Activated T-cell treated with anti-CD3 and anti-CD28 coated beads, Interleukin-2, amount 50 U/mL, for 48 hours (primary cell): ENCODE data around the gene RAN.
A peak's percentile ranks its signal among the peaks of the same experiment; 100 is the strongest.
"Not testable (repeated sequence)": the region's sequence is repeated elsewhere in the genome, so short reads cannot be mapped to it uniquely, and the experiment has no call there.

Source experiments
- DNase-seq, 2 experiments: peaks; one replicate each; pipeline ENCODE4 v3.0.0-alpha.2; 2020

RAN gene

DNA sequence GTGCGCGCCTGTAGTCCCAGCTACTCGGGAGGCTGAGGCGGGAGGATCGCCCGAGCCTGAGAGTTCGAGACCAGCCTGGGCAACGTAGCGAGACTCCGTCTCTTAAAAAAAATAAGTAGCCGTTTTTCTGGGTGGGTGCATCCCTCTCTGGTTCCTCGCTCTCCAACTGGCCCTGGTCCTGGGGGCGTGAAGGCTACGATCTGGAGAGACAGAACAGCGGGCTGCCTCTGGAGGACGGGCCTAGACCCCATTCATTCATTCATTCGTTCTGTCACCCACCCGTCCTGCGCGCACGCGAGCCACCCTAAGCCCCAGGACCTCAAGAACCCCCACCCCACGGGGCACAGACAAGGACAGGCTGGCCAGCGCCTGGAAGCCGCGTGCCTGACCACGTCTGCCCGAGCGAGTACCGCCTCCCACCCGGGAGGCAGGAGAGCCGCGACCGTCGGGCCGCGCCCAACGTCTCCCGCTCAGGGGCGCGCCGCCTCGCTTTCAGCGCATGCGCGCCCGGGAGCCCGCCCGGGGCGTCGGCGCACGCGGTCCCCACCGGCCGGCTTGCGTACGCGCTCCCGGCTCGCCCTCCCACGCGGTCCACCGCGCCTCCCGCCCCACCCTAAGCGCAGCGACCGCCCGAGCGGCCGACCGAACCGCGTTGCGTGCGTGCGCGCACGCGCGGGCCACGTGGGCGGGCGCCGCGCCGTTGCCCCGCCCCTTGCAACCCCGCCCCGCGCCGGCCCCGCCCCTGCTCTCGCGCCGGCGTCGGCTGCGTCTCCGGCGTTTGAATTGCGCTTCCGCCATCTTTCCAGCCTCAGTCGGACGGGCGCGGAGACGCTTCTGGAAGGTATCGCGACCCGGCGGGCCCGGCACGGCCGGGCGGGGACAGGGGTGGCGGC, at the start of gene RAN:
Gene RAN, plus strand, starts transcription at position 781 of the 893 bp plus-strand sequence. CDS start 528 bp downstream, outside the sequence.
- peak; percentile 91 to 96 for DNase-seq

DNA sequence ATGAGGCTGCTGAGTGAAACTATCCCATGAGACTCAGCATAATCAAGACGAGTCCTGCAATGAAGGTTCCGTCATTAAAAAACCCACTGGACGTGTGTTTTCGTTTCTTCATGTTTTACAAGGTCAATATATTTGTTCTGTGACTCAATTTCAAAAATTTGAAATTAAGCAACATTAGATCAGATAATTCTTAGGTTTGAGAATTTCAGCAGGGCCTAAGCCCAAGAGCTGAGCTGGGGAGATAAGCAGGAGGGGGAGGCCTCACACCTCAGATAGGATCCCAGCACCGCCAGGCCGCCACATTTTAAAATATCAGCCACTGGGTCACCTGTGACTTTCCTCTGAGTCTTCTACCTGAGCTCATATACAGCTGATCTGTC, 46.1 kb upstream of the RAN start:
- no peak for DNase-seq

DNA sequence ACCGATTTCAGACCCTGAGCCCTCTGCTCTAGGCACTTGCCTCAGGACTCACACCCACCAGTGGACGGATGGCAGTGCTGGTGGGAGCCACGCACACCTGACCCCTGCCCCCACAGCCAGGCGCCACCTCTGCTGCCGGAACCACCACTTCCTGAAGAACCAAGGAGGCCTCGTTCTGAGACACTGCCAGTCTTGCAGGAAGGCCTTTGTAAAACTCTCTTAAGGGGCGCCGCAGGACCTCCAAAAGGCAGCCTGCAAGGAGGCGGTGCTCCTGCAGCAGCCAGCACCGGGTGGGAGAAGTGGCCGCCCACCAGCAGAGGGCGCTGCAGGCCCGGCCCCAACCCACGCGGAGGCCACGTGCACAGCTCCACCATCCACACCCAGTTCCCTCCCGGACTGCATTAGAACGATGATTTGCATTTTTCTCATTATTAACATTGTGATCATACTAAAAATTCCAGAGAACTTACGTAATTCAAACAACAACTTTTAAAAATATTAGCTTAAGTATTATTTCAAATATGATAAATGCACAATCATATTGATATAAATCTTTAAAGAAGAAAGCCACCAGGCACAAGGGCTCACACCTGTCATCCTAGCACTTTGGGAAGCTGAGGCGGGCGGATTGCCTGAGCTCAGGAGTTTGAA, 45.6 kb upstream of the RAN start:
- peak; percentile 81 to 87 for DNase-seq

DNA sequence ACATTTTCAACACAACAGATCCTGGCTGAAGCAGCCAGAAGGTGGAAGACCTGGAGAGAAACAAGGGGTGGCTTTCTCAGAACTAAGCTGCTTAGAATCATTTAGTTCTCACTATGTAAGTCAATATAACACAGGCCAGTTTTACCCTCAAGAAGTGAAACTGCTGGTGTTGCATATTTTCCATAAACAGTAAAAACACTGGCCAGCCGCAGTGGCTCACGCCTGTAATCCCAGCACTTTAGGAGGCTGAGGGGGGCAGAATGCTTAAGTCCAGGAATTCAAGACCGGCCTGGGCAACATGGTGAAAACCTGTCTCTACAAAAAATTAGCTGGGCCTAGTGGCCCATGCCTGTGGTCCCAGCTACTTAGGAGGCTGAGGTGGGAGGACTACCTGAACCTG, 44.4 kb upstream of the RAN start:
- DNase-seq: no peak

DNA sequence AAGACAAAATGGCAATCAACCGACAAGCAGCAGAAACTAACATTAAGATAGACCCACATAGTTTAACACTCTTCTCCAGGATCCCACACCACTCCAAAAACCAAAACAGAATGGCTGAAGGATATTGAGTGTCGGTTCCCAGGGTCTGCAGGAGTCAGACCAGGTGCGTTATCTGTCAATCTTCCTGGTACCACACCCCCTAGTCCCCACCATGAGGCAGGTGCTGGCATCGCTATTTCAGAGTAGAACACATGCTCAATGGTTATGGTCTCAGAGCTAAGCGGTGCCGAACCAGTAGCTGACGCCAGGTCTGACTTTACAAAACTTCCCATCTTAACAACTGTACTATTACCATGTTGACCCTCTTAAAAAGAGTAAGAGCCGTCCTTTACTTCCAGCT, 43.0 kb upstream of the RAN start:
- DNase-seq: no peak

DNA sequence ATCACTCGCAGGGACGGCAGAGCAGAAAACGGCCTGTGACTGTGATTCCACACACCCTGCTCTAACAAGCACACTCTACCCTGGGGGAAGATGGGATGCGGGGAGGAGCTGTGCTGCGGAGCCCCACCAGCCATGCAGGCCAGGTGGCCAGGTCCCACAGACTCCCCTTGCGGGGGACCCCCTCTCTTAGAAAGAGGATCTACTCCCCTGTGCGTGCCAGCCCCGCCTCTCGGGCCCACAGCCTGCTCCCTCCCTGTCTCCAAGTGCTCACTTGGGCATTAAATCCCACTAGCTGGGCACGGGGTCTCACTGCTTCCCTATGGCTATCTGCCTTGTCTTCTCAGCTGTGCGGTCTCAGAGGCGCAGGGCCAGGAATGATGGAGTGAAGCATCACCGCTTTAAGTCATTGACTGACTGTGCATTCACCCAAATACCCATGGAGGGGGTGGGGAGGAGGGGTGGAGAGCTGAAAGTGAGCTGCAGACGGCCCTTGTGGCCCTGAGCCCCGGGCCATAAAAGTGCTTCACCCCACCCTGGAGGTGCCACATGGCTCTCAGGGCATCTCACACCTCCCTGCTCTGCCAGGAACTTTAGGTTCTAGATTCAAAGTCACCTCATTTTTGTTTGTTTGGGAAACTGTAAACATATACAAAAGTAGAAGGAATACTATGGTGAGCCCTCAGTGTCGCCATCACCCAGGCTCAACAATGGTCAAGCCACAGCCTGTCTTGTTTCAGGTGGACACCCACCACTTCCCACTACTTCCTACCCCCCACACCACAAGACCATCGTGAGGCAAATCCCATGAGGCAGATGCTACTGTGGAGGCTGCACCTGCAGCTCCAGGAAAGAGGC, 42.2 kb upstream of the RAN start:
- DNase-seq: no peak

DNA sequence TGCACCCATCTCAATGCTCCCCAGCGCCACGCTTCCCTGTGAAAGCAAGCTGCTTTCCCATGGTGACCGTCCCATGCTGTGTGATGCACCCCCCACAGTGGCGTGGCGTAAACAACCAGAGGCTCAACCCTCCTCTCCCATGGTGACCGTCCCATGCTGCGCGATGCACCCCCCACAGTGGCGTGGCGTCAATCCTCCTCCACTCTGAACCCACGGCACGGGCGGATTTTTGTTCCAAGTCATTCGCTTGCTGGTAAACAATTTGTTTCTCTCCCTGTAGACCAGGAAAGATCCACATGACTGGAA, 41.7 kb upstream of the RAN start:
- DNase-seq: no peak

DNA sequence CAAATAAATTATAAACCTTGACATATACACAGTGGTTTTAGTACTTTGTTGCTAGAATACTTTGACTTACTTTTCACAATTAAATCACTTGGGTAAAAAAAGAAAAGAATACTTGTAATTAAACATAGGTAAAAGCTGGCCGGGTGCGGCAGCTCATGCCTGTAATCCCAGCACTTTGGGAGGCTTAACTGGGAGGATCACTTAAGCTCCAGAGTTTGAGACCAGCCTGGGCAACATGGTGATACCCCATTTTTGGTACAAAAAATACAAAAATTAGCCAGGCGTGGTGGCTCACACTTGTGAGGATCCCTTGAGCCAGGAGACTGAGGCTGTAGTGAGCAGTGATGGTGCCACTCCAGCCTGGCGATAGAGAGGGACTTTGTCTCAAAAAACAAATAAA, 40.6 kb upstream of the RAN start:
- no peak for DNase-seq

DNA sequence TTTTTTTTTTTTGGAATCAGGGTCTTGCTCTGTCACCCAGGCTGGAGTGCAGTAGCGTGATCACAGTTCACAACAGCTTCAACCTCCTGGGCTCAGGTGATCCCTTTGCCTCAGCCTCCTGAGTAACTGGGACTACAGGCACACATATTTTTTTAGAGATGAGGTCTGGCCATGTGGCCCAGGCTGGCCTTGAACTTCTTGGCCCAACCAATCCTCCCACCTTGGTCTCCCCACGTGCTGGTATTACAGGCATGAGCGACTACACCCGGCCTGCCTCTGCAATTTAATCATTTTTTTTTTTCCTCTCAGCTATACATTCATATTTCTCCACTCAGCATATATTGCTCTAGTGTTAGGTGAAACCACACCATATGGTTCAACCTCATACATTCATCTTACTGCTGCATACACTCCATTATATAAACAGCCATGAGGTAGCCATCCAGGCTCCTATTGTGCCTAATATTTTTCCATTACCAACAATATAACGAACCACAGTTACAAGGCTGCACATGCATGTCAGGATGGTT, 39.9 kb upstream of the RAN start:
- DNase-seq: no peak

DNA sequence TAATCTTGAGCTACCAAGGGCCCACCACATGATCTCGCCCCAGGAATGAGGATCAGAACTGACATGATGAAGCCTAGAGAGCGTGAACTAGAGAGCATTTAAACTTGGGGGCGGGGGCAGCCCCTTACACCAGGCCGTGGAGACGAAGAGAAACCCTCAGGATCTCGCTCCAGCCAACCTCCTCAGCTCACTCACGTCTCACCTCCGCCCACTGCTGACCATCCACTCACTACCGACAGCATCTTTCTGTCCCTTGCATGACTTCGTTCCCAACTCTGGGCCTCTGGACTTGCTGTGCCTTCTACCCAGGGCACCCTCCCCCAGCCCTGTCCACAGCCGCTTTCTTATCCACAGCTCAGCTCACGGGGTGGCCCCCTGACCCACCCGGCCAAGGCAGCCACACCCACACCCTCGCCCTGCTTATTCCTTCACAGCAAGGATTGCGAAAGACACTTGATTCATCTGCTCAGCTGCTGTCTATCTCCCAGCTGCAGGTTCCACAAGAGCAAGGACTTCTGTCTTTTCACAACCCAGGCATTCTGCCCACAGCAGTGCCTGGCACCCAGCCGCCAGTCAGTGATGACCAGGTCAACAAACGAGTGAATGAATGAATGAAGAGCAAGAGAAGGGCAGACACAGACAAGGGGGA, 39.2 kb upstream of the RAN start:
- no peak for DNase-seq

DNA sequence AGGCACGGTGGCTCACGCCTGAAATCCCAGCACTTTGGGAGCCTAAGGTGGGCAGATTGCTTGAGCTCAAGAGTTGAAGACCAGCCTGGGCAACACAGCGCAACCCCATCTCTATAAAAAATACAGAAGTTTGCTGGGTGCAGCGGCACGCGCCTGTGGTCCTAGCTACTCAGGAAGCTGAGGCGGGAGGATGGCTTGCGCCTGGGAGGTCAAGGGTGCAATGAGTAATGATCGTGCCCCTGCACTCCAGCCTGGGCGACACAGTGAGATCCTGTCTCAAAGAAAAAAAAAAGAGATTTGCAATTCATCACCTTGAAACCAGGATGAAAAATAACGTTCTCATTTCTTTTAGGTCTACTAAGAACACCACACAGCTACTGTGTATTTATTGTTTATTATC, 36.9 kb upstream of the RAN start:
- DNase-seq: no peak

DNA sequence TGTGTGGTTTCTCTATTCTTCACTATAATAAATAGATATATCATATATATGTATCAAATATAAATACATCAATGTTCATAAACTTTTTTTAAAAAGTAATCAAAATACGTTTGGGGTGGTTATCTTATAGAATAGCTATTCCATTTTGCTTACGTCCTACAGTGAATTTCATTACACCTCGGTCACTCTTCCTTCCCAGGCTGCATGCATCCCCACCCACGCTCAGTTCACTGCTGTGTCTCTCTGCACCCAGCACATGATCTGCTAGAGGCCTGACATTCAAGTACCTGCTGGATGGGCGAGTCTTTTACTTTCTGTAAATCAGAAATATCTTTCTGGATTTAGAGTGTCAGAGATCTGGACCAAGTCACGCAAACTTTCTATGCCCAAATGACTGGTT, 36.4 kb upstream of the RAN start:
- DNase-seq: no peak

DNA sequence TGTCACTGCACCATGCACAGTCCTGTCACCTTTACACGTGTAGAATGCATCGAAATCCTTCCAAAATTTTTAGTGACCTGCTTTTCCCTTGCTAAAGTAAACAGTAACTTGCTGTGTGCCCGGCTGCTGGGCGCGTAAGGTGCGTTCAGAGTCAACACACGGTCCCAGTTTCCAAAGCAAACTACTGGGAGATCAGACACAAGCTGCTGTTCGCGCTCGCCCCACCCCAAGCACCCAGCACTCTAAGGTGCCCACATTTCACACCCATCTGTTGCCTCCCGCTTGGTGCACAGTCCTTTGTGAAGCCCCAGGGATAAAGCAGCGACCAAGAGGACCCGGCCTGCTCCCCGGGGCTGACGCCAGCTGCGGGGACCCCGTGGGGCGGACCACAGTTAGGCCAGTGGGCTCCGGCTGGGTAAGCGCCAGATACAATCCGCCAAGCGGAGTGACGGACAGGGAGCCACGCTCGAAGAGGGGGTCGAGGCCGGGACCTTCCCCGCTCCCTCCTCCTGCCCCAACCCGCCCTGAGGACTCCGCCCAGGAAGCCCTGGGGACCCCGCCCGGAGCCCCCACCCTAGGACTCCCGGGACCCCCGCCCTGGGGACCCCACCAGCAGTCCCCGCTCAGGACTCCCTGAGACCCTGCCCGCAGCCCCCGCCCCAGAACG, 33.4 kb upstream of the RAN start:
- DNase-seq: peak; percentile 56 to 59

DNA sequence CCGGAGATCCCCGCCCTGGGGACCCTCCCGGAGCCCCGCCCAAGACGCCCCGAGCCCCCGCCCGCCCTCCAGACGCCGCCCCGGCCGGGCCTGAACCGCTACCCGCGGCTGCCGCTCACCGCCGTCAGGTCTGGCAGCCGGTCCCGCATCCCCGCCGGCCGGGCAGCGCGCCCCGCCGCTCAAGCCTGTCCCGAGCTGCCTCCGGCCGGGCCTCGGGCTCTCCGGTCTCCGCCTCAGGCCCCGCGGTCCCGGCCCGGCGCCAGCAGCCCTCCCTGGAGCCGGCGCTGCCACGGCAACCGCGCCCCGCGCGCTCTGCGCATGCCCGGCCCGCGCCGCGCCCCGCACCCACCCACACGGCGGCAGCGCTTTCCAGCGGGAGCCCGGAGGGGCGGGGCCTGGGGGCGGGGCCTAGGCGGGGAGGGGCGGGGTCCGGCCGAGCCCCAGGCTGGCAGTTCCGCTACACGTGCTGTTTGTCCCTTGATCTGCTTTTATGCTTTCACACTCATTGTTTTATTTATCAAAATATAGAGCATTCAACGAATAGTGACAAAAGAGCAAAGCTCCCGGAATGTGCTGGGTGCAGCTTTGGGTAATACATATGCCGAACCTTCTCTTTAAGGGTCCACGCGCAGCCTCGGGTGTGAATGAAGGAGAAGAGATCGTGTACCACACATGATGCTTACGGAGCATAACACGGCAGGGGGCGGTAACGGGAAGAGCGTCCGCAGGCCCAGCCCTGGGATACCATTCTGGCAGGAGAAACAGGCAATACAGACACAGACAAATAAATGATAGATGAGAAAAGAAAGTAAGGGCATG, 32.7 kb upstream of the RAN start, which contains the start of gene STX2:
Gene STX2, minus strand, starts transcription at position 300 of the 819 bp plus-strand sequence. Its CDS starts 151 bp downstream, at position 149.
- DNase-seq: peak; percentile 87 to 93

DNA sequence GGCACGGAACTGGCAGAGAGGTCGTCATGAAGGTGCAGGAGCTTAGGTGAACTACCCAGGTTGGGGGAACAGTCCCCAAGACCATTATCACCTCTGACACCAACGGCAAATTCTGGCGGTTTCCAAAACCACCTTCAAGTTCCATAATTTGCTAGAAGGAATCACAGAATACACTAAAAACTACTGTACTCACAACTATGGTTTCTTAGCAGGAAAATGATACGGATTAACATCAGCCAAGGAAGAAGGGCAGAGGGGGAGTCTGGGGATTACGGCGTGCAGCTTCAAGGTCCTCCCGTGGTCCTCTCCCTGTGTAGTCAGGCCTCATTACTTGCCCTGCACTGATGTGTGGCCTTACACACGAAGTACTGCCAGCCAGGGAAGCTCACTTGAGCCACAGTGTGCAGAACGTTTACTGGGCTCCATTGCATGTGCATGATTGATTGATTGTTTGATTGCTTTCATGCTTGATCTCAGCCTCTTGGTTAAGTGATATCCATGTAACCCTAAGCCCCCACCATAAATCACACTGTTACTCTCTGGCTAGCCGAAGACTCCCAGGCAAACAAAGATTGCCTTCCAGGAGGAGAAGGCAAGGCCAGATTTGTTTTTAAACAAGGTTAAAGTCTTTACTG, 32.0 kb upstream of the RAN start:
- DNase-seq: no peak

DNA sequence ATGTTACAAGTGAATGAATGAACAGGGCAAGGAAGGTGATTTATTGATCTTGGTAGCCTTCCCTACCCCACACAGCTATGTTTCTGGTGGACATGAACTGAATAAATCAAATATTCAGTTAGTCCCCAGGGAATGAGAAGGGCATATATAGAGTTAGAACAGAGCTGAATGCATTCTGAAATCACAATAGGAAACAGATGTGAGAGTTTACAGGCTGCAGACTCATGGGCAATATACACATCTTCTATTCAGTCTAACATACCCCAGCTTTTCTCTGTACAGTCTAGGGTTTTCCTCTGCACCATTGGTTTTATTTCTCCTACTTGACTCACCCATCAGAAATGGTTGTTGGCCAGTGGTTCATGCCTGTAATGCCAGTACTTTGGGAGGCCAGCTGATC, 25.5 kb upstream of the RAN start:
- DNase-seq: no peak

DNA sequence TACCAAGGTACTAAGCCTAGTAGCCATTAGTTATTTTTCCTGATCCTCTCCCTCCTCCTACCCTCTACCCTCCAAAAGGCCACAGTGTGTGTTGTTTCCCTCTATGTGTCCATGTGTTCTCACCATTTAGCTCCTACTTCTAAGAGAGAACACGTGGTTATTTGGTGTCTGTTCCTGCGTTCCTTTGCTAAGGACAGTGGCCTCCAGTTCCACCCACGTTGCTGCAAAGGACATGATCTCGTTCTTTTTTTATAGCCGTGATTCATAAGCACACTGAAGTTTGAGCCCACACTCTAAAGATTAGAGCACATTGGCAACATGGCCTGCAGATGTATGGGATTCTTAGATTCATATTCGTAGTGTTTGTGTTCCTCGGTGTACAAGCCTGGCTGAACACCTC, 24.8 kb upstream of the RAN start:
- no peak for DNase-seq

DNA sequence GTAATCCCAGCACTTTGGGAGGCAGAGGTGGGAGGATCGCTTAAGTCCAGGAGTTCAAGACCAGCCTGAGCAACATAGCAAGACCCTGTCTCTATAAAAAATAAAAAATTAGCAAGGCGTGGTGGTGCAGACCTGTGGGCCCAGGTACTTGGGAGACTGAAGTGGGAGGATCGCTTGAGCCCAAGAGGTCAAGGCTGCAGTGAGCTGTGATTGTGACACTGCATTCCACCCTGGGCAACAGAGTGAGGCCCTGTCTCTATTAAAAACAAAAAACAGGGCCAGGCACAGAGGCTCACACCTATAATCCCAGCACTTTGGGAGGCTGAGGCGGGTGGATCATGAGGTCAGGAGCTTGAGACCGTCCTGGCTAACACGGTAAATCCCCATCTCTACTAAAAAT, 23.8 kb upstream of the RAN start:
- not testable (repeated sequence) for DNase-seq

DNA sequence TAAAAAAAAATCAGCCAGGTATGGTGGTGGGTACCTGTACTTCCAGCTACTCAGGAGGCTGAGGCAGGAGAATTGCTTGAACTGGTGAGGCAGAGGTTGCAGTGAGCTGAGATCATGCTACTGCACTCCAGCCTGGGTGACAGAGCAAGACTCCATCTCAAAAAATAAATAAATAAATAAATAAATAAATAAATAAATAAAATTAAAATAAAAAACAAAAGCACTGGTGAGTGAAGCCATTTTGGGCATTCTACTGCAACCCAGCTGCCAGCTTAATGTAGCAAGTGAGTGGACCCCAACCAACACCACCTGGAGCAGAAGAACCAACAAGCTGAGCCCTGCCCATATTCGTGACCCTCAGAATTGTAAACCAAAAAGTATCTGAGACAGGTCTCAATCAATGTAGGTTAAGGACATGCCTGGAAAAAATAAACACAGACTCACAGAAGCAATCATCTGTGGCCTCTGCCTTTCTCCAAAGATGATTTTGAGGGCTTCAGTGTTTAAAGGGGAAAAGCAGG, 23.0 kb upstream of the RAN start:
- DNase-seq: not testable (repeated sequence)
